Measurements from ENCODE around the gene SCN1B. TPM values are rescaled to one million over a fixed set of nuclear protein-coding genes. Genes with fewer than 3 reads are reported as not detected.

SCN1B gene
- total RNA-seq (1 to 10 TPM; 1.4 to 2.3 TPM), total RNA-seq (0 to 5.9 (median 1.5) reads per million in 172 experiments)
- 1.0 TPM for polyA plus RNA-seq (2013, experiment 1 of 2)
- polyA plus RNA-seq (2013, experiment 2 of 2) = 1.2 TPM

DNA sequence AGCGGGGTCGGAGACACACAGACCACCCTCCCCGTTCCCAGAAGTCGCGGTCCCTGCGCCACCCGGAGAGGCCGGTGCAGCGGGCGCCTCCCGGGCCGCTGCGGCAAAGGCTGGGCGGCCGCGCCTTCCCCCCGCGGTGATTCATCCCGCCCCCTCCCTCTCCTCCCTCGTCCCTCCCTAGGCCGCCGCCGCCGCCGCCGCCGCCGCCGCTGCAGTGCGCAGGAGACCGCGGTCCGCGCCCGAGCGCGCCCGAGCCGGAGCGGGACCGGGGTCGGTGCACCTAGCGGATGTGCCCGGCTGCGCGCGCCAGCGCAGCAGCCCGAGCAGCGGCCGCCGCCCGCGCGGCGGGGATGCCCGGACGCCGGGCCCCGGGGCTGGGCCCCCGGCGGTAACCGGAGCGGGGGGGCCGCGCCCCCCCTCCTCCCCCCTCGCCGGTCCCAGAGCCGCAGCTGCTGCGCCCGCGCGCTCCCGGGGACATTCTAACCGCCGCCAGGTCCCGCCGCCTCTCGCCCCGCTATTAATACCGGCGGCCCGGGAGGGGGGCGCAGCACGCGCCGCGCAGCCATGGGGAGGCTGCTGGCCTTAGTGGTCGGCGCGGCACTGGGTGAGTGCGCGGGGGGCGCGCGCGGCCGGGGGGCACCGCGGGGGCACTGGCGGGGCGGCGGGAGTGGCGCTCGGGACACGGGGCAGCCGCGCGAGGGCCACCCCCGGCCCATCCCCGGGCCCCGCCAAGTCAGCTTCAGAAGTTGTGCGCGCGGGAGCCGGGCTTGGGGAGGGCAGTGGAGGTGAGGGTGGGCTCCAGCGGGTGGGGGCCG is at the start of gene SCN1B:
SCN1B (plus strand) TSS at position 214 of the 815 bp plus-strand sequence; CDS start at position 565, 351 bp downstream.
- intact Hi-C loops (cut with DNase I, micrococcal nuclease) = no loop called here
- Mint-ChIP-seq H3K4me3 (peak within 1 kb of the TSS; percentile 84), H3K4me1 (ENCODE audit: low read depth) (peaks cover 11% of the 10 kb centered on the region), H3K27me3 (peaks cover 24% of the 10 kb centered on the region), H3K36me3 (ENCODE audit: low read depth) (peaks cover 29% of the 10 kb centered on the region), H3K9me3 (no peaks in the 10 kb centered on the region), H3K27ac (no peak within 1 kb of the TSS)
- TF ChIP-seq, protein P1, sequence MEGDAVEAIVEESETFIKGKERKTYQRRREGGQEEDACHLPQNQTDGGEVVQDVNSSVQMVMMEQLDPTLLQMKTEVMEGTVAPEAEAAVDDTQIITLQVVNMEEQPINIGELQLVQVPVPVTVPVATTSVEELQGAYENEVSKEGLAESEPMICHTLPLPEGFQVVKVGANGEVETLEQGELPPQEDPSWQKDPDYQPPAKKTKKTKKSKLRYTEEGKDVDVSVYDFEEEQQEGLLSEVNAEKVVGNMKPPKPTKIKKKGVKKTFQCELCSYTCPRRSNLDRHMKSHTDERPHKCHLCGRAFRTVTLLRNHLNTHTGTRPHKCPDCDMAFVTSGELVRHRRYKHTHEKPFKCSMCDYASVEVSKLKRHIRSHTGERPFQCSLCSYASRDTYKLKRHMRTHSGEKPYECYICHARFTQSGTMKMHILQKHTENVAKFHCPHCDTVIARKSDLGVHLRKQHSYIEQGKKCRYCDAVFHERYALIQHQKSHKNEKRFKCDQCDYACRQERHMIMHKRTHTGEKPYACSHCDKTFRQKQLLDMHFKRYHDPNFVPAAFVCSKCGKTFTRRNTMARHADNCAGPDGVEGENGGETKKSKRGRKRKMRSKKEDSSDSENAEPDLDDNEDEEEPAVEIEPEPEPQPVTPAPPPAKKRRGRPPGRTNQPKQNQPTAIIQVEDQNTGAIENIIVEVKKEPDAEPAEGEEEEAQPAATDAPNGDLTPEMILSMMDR (IDR thresholded peaks at IDR 0.05) = no peak
- peak within 1 kb of the TSS; percentile 42 for H3K4me3 ChIP-seq (ENCODE audit: low read length)
- H3K27ac ChIP-seq (ENCODE audit: low read depth in 1 of 2, low read length in 2 of 2) = no peak within 1 kb of the TSS
- peaks cover 18% of the 10 kb centered on the region for H3K36me3 ChIP-seq (ENCODE audit: insufficient read depth, low read length)
- ATAC-seq (ENCODE audit: poor library complexity) (peak; percentile 69), DNase-seq (peak in 12 of 14 experiments; percentile 49 to 80 (median 66))
- H3K9me3 ChIP-seq (ENCODE audit: control insufficient read depth in 1 of 2, insufficient read depth in 1 of 2, low read length in 2 of 2) = no peaks in the 10 kb centered on the region
- H3K27me3 ChIP-seq (ENCODE audit: control insufficient read depth in 1 of 2, insufficient read depth in 2 of 2, low read length in 2 of 2) = peaks cover 6 to 19% of the 10 kb centered on the region in 2 experiments
- ChIA-PET POLR2A (interaction anchor here (1.6 kb wide), 1 partner anchor 16 kb away, joined by 7 read pairs; no protein-coding TSS in a partner anchor), CTCF (interaction anchor here (0.7 to 1.4 kb wide), 2 partner anchors 13 to 29 kb away, joined by 3 to 5 read pairs; no protein-coding TSS in a partner anchor)
- H3K4me1 ChIP-seq (ENCODE audit: insufficient read depth, low read length) = peaks cover 15% of the 10 kb centered on the region

DNA sequence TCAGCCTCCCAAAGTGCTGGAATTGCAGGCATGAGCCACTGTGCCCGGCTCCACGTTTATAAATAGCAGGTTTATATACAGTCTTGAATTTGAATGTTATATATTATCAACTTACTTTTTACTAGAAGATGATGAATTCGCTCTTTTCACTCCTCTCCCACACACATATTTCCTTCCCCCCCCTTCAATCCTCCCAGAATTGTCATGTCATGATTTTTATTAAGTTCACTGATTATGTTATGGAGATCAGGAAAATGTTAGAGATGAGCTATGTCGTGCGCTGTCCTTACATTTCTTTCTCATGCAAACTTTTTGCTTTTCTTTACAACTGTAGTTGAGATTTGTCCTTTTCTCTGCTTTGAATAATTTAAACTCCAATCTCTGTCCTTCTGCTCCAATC is 48.0 kb upstream of the SCN1B start:
- Histone ChIP-seq H3K27ac (ENCODE audit: low read depth in 1 of 2, low read length in 2 of 2) (no peak overlapping the region), H3K4me1 (ENCODE audit: insufficient read depth, low read length) (peaks cover 11% of the 10 kb centered on the region), H3K36me3 (ENCODE audit: insufficient read depth, low read length) (no peaks in the 10 kb centered on the region), H3K27me3 (ENCODE audit: control insufficient read depth in 1 of 2, insufficient read depth in 2 of 2, low read length in 2 of 2) (no peaks in the 10 kb centered on the region), H3K4me3 (ENCODE audit: low read length) (no peak overlapping the region), H3K9me3 (ENCODE audit: control insufficient read depth in 1 of 2, insufficient read depth in 1 of 2, low read length in 2 of 2) (peaks cover 0 to 6% of the 10 kb centered on the region in 2 experiments)
- peaks cover 16% of the 10 kb centered on the region for H3K4me1 Mint-ChIP-seq (ENCODE audit: low read depth)
- POLR2A ChIA-PET = no interaction called here
- H3K27ac Mint-ChIP-seq = no peak overlapping the region
- no peaks in the 10 kb centered on the region for H3K36me3 Mint-ChIP-seq (ENCODE audit: low read depth)
- intact Hi-C loops (cut with DNase I, micrococcal nuclease) = no loop called here
- H3K9me3 Mint-ChIP-seq = no peaks in the 10 kb centered on the region
- H3K4me3 Mint-ChIP-seq = no peak overlapping the region
- TF ChIP-seq, protein P1 (IDR thresholded peaks at IDR 0.05) = no peak
- DNase-seq (no peak), ATAC-seq (ENCODE audit: poor library complexity) (no peak)
- H3K27me3 Mint-ChIP-seq = no peaks in the 10 kb centered on the region
- CTCF ChIA-PET = no interaction called here

DNA sequence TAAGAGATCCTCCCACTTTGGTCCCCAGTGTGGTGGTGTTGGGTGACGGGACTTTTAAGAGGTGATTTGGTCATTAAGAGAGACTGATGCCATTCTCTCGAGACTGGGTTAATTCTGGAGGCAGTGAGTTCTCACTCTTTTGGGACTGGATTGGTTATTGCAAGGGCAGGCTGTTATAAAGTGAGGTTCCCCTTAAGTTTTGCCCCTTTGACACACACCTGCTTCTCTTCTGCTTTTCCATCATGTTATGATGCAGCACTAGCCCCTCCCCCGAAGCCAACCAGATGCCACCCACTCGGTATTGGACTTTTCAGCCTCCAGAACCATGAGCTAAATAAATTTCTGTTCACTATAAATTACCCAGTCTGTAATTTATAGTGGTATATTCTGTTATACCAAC is 46.5 kb upstream of the SCN1B start:
- ATAC-seq (ENCODE audit: poor library complexity) (no peak), DNase-seq (no peak)
- H3K4me1 ChIP-seq (ENCODE audit: insufficient read depth, low read length) = peaks cover 11% of the 10 kb centered on the region
- ChIA-PET POLR2A (interaction anchor here (0.8 to 1.0 kb wide), 2 partner anchors 13 to 31 kb away, joined by 3 read pairs; no protein-coding TSS in a partner anchor), CTCF (no interaction called here)
- Mint-ChIP-seq H3K36me3 (ENCODE audit: low read depth) (no peaks in the 10 kb centered on the region), H3K4me1 (ENCODE audit: low read depth) (peaks cover 16% of the 10 kb centered on the region), H3K4me3 (no peak overlapping the region), H3K9me3 (no peaks in the 10 kb centered on the region), H3K27me3 (no peaks in the 10 kb centered on the region), H3K27ac (no peak overlapping the region)
- no peaks in the 10 kb centered on the region for H3K36me3 ChIP-seq (ENCODE audit: insufficient read depth, low read length)
- no peaks in the 10 kb centered on the region for H3K9me3 ChIP-seq (ENCODE audit: control insufficient read depth in 1 of 2, insufficient read depth in 1 of 2, low read length in 2 of 2)
- no peak overlapping the region for H3K27ac ChIP-seq (ENCODE audit: low read depth in 1 of 2, low read length in 2 of 2)
- TF ChIP-seq, protein P1 (IDR thresholded peaks at IDR 0.05) = no peak
- intact Hi-C loops (cut with DNase I, micrococcal nuclease) = no loop called here
- no peak overlapping the region for H3K4me3 ChIP-seq (ENCODE audit: low read length)
- no peaks in the 10 kb centered on the region for H3K27me3 ChIP-seq (ENCODE audit: control insufficient read depth in 1 of 2, insufficient read depth in 2 of 2, low read length in 2 of 2)
